ENCODE measurements around the gene CACNA1D.

DNA sequence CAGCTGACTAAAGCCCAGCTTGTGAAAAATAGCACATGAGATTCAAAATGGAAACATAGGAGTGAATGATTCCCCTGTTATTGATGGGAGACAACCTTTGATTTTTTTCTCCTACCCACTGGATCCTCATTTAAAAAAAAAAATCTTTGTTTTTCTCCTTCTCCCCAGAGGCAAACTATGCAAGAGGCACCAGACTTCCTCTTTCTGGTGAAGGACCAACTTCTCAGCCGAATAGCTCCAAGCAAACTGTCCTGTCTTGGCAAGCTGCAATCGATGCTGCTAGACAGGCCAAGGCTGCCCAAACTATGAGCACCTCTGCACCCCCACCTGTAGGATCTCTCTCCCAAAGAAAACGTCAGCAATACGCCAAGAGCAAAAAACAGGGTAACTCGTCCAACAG lies 2.6 kb downstream of the CACNA1D start:
- TF ChIP-seq, protein P1, sequence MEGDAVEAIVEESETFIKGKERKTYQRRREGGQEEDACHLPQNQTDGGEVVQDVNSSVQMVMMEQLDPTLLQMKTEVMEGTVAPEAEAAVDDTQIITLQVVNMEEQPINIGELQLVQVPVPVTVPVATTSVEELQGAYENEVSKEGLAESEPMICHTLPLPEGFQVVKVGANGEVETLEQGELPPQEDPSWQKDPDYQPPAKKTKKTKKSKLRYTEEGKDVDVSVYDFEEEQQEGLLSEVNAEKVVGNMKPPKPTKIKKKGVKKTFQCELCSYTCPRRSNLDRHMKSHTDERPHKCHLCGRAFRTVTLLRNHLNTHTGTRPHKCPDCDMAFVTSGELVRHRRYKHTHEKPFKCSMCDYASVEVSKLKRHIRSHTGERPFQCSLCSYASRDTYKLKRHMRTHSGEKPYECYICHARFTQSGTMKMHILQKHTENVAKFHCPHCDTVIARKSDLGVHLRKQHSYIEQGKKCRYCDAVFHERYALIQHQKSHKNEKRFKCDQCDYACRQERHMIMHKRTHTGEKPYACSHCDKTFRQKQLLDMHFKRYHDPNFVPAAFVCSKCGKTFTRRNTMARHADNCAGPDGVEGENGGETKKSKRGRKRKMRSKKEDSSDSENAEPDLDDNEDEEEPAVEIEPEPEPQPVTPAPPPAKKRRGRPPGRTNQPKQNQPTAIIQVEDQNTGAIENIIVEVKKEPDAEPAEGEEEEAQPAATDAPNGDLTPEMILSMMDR (conservative IDR thresholded peaks at IDR 0.05) = no peak
- TF ChIP-seq ZFX (IDR thresholded peaks at IDR 0.05) = no peak

Data from C4-2B (cell line).